Measurements from ENCODE around the gene DDI1. TPM values are rescaled to one million over a fixed set of nuclear protein-coding genes. Genes with fewer than 3 reads are reported as not detected.
A peak's percentile ranks its signal among the peaks of the same experiment; 100 is the strongest.

Gene DDI1
- total and polyA plus RNA-seq, 12 donors = not detected

GRCh38 chr11:104005234-104005855 is 31.1 kb upstream of the DDI1 start:
- Histone ChIP-seq H3K27ac (no peak overlapping the region), H3K36me3 (no peaks in the 10 kb centered on the region), H3K4me3 (no peak overlapping the region), H3K4me1 (peaks cover 0 to 9% (median 0%) of the 10 kb centered on the region in 9 donors), H3K27me3 (no peaks in the 10 kb centered on the region), H3K9me3 (no peaks in the 10 kb centered on the region)
- intact Hi-C loops (cut with DNase I) = no loop called here
- TF ChIP-seq CTCF (IDR thresholded peaks at IDR 0.05) = no peak
- WGBS, 2 donors = 52 to 56% methylated on average over 2 of the region's 2 CpGs
- ATAC-seq (no peak), DNase-seq (no peak)

- Histone ChIP-seq H3K9me3 (no peaks in the 10 kb centered on the region), H3K4me3 (no peak overlapping the region), H3K36me3 (no peaks in the 10 kb centered on the region), H3K4me1 (peaks cover 0 to 9% (median 0%) of the 10 kb centered on the region in 9 donors), H3K27ac (no peak overlapping the region), H3K27me3 (no peaks in the 10 kb centered on the region)
- no peak for DNase-seq
- peak in 1 of 9 donors; percentile 24 for TF ChIP-seq CTCF (IDR thresholded peaks at IDR 0.05)
- no peak for ATAC-seq
- 32 to 40% methylated on average over 3 of the region's 3 CpGs for WGBS, 2 donors
- intact Hi-C loops (cut with DNase I) = no loop called here
Observed at GRCh38 chr11:104009744-104010143, 26.7 kb upstream of the DDI1 start.

GRCh38 chr11:104011044-104011443 is 25.4 kb upstream of the DDI1 start:
- no peak for TF ChIP-seq CTCF (IDR thresholded peaks at IDR 0.05)
- ATAC-seq (no peak), DNase-seq (no peak)
- Histone ChIP-seq H3K4me3 (no peak overlapping the region), H3K27ac (no peak overlapping the region), H3K36me3 (no peaks in the 10 kb centered on the region), H3K27me3 (no peaks in the 10 kb centered on the region), H3K9me3 (no peaks in the 10 kb centered on the region), H3K4me1 (peaks cover 0 to 9% (median 0%) of the 10 kb centered on the region in 9 donors)
- intact Hi-C loops (cut with DNase I) = no loop called here
- 83 to 86% methylated on average over 2 of the region's 2 CpGs for WGBS, 2 donors

- DNase-seq (no peak), ATAC-seq (no peak)
- Histone ChIP-seq H3K36me3 (no peaks in the 10 kb centered on the region), H3K9me3 (no peaks in the 10 kb centered on the region), H3K4me3 (no peak overlapping the region), H3K27ac (no peak overlapping the region), H3K27me3 (no peaks in the 10 kb centered on the region), H3K4me1 (no peaks in the 10 kb centered on the region)
- TF ChIP-seq CTCF (IDR thresholded peaks at IDR 0.05) = no peak
- WGBS, 2 donors = 66 to 68% methylated on average over 3 of the region's 3 CpGs
- intact Hi-C loops (cut with DNase I) = no loop called here
Observed at GRCh38 chr11:104015649-104016415, 20.6 kb upstream of the DDI1 start.
